CD8-positive, alpha-beta memory T cell (primary cell): Measurements from ENCODE around the gene ATOH8. TPM values are rescaled to one million over a fixed set of nuclear protein-coding genes. Genes with fewer than 3 reads are reported as not detected.
A peak's percentile ranks its signal among the peaks of the same experiment; 100 is the strongest.

Source experiments
- CTCF ChIA-PET: fragments of 350-600 bp; sonication (Branson Sonifier 250); formaldehyde crosslinking; loops from one replicate; lab custom pipeline; 2021; ENCODE audit warnings: antibody characterized with exemption; lab: Charles Lee
- POLR2A ChIA-PET: fragments of 350-600 bp; sonication (Branson Sonifier 250); formaldehyde crosslinking; loops from one replicate; lab custom pipeline; 2021; ENCODE audit warnings: antibody characterized with exemption; lab: Charles Lee
- DNase-seq, 5 donors: peaks; one replicate each; pipeline versions ENCODE4 v3.0.0 to v3.0.0-alpha.2; 2020 to 2022; ENCODE audit warnings: mixed read lengths in 1 of 5
- H3K27ac ChIP-seq: one replicate; pipeline ENCODE4 v1.7.0; 2013; ENCODE audit warnings: low read depth, mild to moderate bottlenecking, low read length, moderate library complexity
- H3K27me3 ChIP-seq: 2 replicates; pipeline ENCODE4 v1.7.0; 2013; ENCODE audit warnings: low read length, mild to moderate bottlenecking; ENCODE audit not compliant: insufficient read depth, poor library complexity, severe bottlenecking
- H3K36me3 ChIP-seq: 2 replicates; pipeline ENCODE4 v1.7.0; 2013; ENCODE audit warnings: mild to moderate bottlenecking, low read length, moderate library complexity; ENCODE audit not compliant: insufficient read depth
- H3K4me1 ChIP-seq: 2 replicates; pipeline ENCODE4 v1.7.0; 2013; ENCODE audit warnings: mild to moderate bottlenecking, low read length, moderate library complexity; ENCODE audit not compliant: insufficient read depth
- H3K4me3 ChIP-seq: 2 replicates; pipeline ENCODE4 v1.7.0; 2013; ENCODE audit warnings: mild to moderate bottlenecking, low read length
- H3K9me3 ChIP-seq: 2 replicates; pipeline ENCODE4 v1.7.0; 2013; ENCODE audit warnings: mild to moderate bottlenecking, low read length
- H3K27ac Mint-ChIP-seq, 8 donors: one replicate each; pipeline ENCODE4 v1.8.0; 2020 to 2021; ENCODE audit warnings: mixed read lengths in 8 of 8, mild to moderate bottlenecking in 6 of 8, inconsistent platforms in 3 of 8, moderate library complexity in 3 of 8
- H3K27me3 Mint-ChIP-seq, 2 donors: one replicate each; pipeline ENCODE4 v1.8.0; 2020 to 2021; ENCODE audit warnings: mixed read lengths in 2 of 2, mild to moderate bottlenecking in 1 of 2, moderate library complexity in 1 of 2
- H3K36me3 Mint-ChIP-seq, 3 donors: one replicate each; pipeline ENCODE4 v1.8.0; 2020 to 2021; ENCODE audit warnings: mixed read lengths in 3 of 3, inconsistent platforms in 1 of 3, mild to moderate bottlenecking in 1 of 3
- H3K4me1 Mint-ChIP-seq, 3 donors: one replicate each; pipeline ENCODE4 v1.8.0; 2020 to 2021; ENCODE audit warnings: mixed read lengths in 3 of 3, inconsistent platforms in 1 of 3, mild to moderate bottlenecking in 1 of 3
- H3K4me3 Mint-ChIP-seq, 7 donors: one replicate each; pipeline ENCODE4 v1.8.0; 2020 to 2021; ENCODE audit warnings: mixed read lengths in 7 of 7, mild to moderate bottlenecking in 6 of 7, moderate library complexity in 4 of 7, inconsistent platforms in 2 of 7
- H3K9me3 Mint-ChIP-seq, 5 donors: one replicate each; pipeline ENCODE4 v1.8.0; 2020 to 2022; ENCODE audit warnings: mixed read lengths in 5 of 5, mild to moderate bottlenecking in 3 of 5, moderate library complexity in 2 of 5, inconsistent platforms in 1 of 5
- polyA plus RNA-seq: library from polyadenylated mRNA; unstranded; fragments of 300-500 nt; fragmentation: Illumina TruSeq; gene quantifications from one replicate; pipeline ENCODE4 v1.2.3, GENCODE V29; 2021
- total RNA-seq, 2 experiments: library from RNA; stranded (reverse); gene quantifications; one replicate each; pipeline ENCODE4 v1.2.3, GENCODE V29; 2021

Gene ATOH8
- total and polyA plus RNA-seq, 3 experiments from 2014 or later: not detected

DNA sequence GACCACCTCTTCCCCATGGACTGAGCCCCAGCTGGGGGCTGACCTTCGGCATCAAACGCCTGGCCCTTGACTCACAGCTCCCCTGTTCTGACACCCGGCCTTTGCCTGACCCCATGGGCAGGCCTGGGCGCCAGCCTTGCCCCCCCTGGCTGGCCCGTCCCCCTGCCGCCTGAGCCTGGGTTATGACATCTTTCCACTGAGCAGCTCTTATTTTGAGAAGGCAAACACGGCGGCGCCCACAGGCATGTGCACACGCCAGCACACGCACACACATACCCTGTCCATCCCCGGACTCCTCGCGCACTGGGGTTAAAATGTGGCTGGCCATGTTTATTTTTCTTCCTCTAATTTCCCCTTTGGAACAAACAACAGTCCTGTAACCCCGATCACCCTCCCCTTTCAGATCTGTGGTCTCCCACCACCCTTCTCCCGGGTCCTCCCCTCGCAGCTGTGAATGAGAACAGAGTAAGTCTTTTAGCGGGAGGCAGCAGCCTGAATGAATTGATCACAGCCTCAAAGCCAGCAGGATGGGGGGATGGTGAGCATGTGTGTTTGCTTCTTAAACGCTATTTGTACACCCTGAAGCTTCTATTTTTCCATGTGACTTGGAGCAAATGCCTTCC is 11.8 kb upstream of the ATOH8 start:
- no peaks in the 10 kb centered on the region for H3K4me1 Mint-ChIP-seq
- H3K27ac Mint-ChIP-seq: peak overlapping the region in 1 of 8 donors; percentile 30
- H3K36me3 Mint-ChIP-seq: no peaks in the 10 kb centered on the region
- Histone ChIP-seq H3K27ac (no peak overlapping the region), H3K4me1 (no peaks in the 10 kb centered on the region), H3K36me3 (no peaks in the 10 kb centered on the region), H3K4me3 (no peak overlapping the region), H3K9me3 (no peaks in the 10 kb centered on the region), H3K27me3 (peaks cover 22% of the 10 kb centered on the region)
- ChIA-PET CTCF (interaction anchor here (0.8 to 2.4 kb wide), 6 partner anchors 8 to 338 kb away, joined by 3 to 8 read pairs (median 3); no protein-coding TSS in a partner anchor), POLR2A (no interaction called here)
- no peak overlapping the region for H3K4me3 Mint-ChIP-seq
- H3K27me3 Mint-ChIP-seq: peaks cover 21 to 71% of the 10 kb centered on the region in 2 donors
- DNase-seq: no peak
- no peaks in the 10 kb centered on the region for H3K9me3 Mint-ChIP-seq

DNA sequence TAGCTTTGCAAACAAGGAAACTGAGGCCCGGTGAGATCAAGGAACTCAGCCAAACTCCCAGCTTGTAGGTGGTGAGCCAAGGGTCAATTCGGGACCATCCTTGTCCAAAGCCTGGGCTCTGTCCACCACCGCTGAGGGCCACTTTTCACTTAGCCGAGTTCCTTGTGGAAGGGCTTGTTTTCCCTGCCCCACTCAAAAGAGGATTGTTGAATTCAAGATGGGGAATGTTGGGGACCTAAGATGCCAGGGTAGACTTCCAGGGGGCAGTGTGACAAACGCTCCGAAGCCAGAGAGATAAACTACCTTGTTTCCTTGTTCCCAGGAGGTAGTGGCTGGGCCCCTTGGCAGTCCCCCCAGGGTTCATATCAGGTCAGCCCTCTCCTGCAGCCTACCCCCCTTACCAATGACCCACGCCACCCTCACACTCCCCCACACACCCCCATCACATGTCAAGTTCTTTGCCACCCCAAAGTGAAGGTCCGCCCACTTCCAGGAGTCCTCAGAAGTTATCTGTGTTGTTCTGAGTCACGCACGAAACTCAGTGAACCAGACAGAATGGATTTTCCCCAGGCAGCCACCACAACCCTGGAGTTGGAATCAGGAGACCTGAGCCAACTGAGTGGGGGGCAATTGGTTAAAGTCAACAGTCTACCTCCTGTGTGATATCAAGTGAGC is 10.3 kb upstream of the ATOH8 start:
- H3K4me3 Mint-ChIP-seq: no peak overlapping the region
- H3K4me3 ChIP-seq: no peak overlapping the region
- no peak overlapping the region for H3K27ac Mint-ChIP-seq
- H3K36me3 ChIP-seq: no peaks in the 10 kb centered on the region
- no peaks in the 10 kb centered on the region for H3K4me1 Mint-ChIP-seq
- DNase-seq: no peak
- peaks cover 0 to 2% (median 0%) of the 10 kb centered on the region in 5 donors for H3K9me3 Mint-ChIP-seq
- ChIA-PET CTCF (no interaction called here), POLR2A (no interaction called here)
- H3K27me3 ChIP-seq: peaks cover 26% of the 10 kb centered on the region
- H3K27me3 Mint-ChIP-seq: peaks cover 25 to 74% of the 10 kb centered on the region in 2 donors
- H3K4me1 ChIP-seq: no peaks in the 10 kb centered on the region
- no peaks in the 10 kb centered on the region for H3K9me3 ChIP-seq
- no peak overlapping the region for H3K27ac ChIP-seq
- no peaks in the 10 kb centered on the region for H3K36me3 Mint-ChIP-seq

DNA sequence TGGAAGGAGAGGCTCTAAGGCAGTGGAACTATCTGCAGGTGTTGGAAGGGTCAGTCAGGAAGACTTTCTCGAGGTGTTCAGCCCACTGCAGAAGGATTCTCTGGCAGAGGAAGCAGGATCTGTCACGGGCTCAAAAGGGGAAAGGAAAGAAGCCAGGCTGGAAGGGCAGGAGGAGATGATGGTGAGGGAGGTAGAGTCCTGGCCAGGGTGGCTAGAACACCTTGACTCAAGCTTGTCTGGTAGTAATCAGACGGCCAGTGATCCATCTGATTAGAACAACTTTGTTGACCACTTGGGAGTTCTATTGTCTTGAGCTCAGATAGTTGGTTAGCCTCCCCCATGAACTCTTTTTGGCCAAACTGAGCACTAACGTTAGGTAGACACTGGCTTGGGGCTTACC is 9.7 kb upstream of the ATOH8 start:
- Histone ChIP-seq H3K27ac (no peak overlapping the region), H3K4me1 (no peaks in the 10 kb centered on the region), H3K4me3 (no peak overlapping the region), H3K36me3 (no peaks in the 10 kb centered on the region), H3K9me3 (no peaks in the 10 kb centered on the region), H3K27me3 (peaks cover 26% of the 10 kb centered on the region)
- no peak for DNase-seq
- Mint-ChIP-seq H3K27me3 (peaks cover 29 to 75% of the 10 kb centered on the region in 2 donors), H3K4me3 (no peak overlapping the region), H3K4me1 (no peaks in the 10 kb centered on the region), H3K9me3 (peaks cover 0 to 2% (median 0%) of the 10 kb centered on the region in 5 donors), H3K36me3 (no peaks in the 10 kb centered on the region), H3K27ac (no peak overlapping the region)
- POLR2A ChIA-PET: no interaction called here
- CTCF ChIA-PET: no interaction called here

DNA sequence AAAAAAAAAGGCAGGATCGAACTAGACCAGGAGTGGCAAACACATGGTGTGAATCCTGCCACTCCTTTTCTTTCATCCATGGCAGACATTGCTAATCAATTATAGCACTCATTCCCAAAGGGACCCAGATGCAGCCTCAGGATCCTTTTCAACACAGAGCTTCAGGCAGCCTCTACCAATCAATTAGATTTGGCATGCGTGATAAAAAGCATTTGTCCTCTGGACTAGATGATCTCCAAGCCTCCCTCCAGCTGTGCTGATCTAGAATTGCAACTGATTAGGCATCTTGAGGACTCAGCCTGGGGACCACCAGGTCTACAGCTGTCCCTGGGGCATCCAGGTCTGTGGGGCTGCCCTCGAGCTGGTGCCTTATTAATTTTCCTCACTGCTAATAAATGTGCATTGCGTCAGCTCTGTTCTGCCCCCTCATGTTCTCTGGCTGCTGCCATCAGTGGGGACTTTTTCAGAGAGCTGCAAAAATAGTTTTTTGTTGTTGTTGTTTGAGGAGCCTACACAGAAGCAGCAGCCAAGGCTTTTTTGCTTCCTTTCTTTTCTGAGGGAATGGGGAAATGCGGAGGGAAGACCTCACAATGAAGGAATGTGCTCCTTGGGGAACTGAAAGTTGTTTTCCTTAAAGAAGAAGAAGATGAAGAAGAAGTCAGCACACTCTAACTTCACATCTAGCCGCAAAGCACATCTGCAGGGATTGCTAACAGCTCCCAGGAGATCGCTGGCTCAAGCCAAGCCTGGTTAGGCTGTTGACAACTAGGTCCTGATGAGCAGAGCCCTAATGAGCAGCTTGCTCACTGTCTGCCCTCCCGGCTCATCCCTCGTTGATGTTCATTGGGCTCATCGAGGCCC is 8.8 kb upstream of the ATOH8 start:
- Histone ChIP-seq H3K27me3 (peaks cover 26% of the 10 kb centered on the region), H3K27ac (no peak overlapping the region), H3K36me3 (no peaks in the 10 kb centered on the region), H3K4me1 (no peaks in the 10 kb centered on the region), H3K4me3 (no peak overlapping the region), H3K9me3 (no peaks in the 10 kb centered on the region)
- Mint-ChIP-seq H3K9me3 (peaks cover 0 to 2% (median 0%) of the 10 kb centered on the region in 5 donors), H3K36me3 (no peaks in the 10 kb centered on the region), H3K27me3 (peaks cover 31 to 71% of the 10 kb centered on the region in 2 donors), H3K4me3 (no peak overlapping the region), H3K27ac (peak overlapping the region in 1 of 8 donors; percentile 56), H3K4me1 (no peaks in the 10 kb centered on the region)
- ChIA-PET POLR2A (interaction anchor here (0.7 kb wide), 1 partner anchor 37 kb away, joined by 5 read pairs; no protein-coding TSS in a partner anchor), CTCF (interaction anchor here (1.1 to 1.2 kb wide), 2 partner anchors 71 to 82 kb away, joined by 3 read pairs; no protein-coding TSS in a partner anchor)
- no peak for DNase-seq

DNA sequence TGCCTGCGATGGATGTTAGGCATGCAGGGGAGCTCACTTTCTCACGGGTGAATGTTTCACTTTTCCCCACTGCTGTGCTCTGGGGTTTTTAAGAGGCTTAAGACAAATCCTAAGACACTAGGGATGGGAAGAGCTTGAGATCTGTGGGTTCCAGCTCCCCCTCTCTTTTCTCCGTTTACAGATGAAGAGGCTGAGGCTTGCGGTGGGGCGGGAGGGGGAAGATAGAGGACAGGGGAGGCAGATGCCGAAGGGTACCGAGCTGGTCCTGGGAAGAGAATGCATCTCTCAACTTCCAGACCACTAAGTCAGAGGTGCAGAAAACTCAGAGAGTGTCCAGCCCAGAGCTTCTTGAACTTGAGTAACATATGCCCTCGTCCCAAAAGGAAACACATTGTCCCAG is 8.2 kb upstream of the ATOH8 start:
- Mint-ChIP-seq H3K4me1 (no peaks in the 10 kb centered on the region), H3K36me3 (no peaks in the 10 kb centered on the region), H3K9me3 (peaks cover 0 to 2% (median 0%) of the 10 kb centered on the region in 5 donors), H3K27me3 (peaks cover 37 to 76% of the 10 kb centered on the region in 2 donors), H3K27ac (no peak overlapping the region), H3K4me3 (no peak overlapping the region)
- Histone ChIP-seq H3K4me3 (no peak overlapping the region), H3K36me3 (no peaks in the 10 kb centered on the region), H3K27me3 (peaks cover 26% of the 10 kb centered on the region), H3K4me1 (no peaks in the 10 kb centered on the region), H3K27ac (no peak overlapping the region), H3K9me3 (no peaks in the 10 kb centered on the region)
- ChIA-PET CTCF (interaction anchor here (1.1 to 1.2 kb wide), 2 partner anchors 70 to 81 kb away, joined by 3 read pairs; no protein-coding TSS in a partner anchor), POLR2A (no interaction called here)
- DNase-seq: no peak

DNA sequence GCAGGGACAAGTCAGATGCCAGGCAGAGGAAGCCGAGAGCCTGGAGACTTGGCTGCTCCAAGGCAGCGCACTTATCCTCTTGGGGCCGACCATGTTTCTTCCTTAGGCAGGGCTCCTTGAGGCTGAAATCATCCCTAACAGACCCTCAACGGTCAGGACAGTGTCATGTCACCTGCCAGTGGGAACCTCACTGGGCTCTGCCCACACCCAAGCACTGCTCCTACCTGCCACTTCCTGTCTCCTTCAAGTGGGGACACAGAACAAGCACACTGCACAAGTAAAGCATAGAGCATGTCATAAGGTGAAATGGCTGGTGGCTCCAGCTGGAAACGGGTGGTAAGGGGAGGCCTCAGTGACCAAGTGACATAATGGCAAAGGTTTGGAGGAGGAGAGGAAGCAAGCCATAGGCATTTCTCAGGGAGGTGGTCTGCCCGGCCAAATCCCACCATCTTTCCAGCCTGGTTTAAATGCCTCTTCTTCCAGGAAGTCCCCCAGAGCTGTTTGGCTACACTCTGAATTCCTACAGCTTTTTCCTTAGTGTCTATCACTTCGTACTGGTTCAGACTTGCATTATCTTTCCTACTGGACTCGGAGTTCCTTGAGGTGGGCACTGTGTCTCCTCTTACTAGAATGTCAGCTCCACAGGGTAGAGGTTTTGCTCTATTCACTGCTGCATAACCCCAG is 7.3 kb upstream of the ATOH8 start:
- H3K4me3 Mint-ChIP-seq: no peak overlapping the region
- peaks cover 35 to 76% of the 10 kb centered on the region in 2 donors for H3K27me3 Mint-ChIP-seq
- Histone ChIP-seq H3K4me3 (no peak overlapping the region), H3K36me3 (no peaks in the 10 kb centered on the region), H3K9me3 (no peaks in the 10 kb centered on the region), H3K27ac (no peak overlapping the region), H3K27me3 (peaks cover 34% of the 10 kb centered on the region), H3K4me1 (no peaks in the 10 kb centered on the region)
- H3K9me3 Mint-ChIP-seq: peaks cover 0 to 2% (median 0%) of the 10 kb centered on the region in 5 donors
- no peak for DNase-seq
- H3K36me3 Mint-ChIP-seq: no peaks in the 10 kb centered on the region
- H3K27ac Mint-ChIP-seq: peak overlapping the region in 1 of 8 donors; percentile 27
- POLR2A ChIA-PET: no interaction called here
- H3K4me1 Mint-ChIP-seq: no peaks in the 10 kb centered on the region
- CTCF ChIA-PET: interaction anchor here (0.7 to 0.9 kb wide), 2 partner anchors 16 to 67 kb away, joined by 3 read pairs; no protein-coding TSS in a partner anchor

DNA sequence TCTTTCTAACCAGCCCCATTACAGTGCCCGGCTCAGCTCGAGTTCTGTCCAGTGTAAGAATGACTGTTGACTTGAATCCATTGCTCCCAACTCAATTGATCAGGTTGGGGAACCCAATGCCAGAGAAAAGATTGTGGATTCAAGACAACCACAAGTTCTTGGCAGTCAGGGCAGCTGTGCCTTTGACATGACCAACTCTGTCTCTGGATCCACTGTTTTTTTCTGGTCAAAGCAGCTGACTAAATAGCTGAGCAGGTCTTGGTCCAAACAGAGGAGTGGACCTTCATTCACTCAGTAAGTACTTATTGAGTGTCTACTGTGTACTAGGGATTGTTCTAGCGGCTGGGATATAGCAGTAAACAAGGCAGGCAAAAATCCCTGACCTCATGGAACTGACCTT is 6.3 kb upstream of the ATOH8 start:
- Mint-ChIP-seq H3K36me3 (no peaks in the 10 kb centered on the region), H3K4me1 (peaks cover 0 to 3% (median 0%) of the 10 kb centered on the region in 3 donors), H3K27ac (no peak overlapping the region), H3K27me3 (peaks cover 37 to 76% of the 10 kb centered on the region in 2 donors), H3K4me3 (no peak overlapping the region), H3K9me3 (peaks cover 0 to 2% (median 0%) of the 10 kb centered on the region in 5 donors)
- H3K4me3 ChIP-seq: no peak overlapping the region
- ChIA-PET POLR2A (no interaction called here), CTCF (interaction anchor here (0.9 kb wide), 1 partner anchor 66 kb away, joined by 3 read pairs; no protein-coding TSS in a partner anchor)
- H3K27ac ChIP-seq: no peak overlapping the region
- H3K9me3 ChIP-seq: no peaks in the 10 kb centered on the region
- H3K27me3 ChIP-seq: peaks cover 37% of the 10 kb centered on the region
- DNase-seq: no peak
- H3K36me3 ChIP-seq: no peaks in the 10 kb centered on the region
- no peaks in the 10 kb centered on the region for H3K4me1 ChIP-seq
